HFF-Myc (cell line): ENCODE measurements around the gene ASB3.

Experiments used
- DNase-seq: peaks from one replicate; pipeline ENCODE4 v3.0.0-alpha.2; 2011; ENCODE audit warnings: low read depth; ENCODE audit errors: extremely low read depth
- H3K4me3 ChIP-seq: replicated peaks from 2 replicates; pipeline ENCODE4 v1.5.1; 2011; ENCODE audit warnings: low read depth, mild to moderate bottlenecking, control low read depth, low read length
- TF ChIP-seq, protein P1 (sequence below): IDR thresholded peaks from 2 replicates; pipeline ENCODE4 v1.5.1; 2012; ENCODE audit warnings: mild to moderate bottlenecking, low read depth, low read length, control low read depth; ENCODE audit errors: missing control alignments

The ASB3 gene

DNA sequence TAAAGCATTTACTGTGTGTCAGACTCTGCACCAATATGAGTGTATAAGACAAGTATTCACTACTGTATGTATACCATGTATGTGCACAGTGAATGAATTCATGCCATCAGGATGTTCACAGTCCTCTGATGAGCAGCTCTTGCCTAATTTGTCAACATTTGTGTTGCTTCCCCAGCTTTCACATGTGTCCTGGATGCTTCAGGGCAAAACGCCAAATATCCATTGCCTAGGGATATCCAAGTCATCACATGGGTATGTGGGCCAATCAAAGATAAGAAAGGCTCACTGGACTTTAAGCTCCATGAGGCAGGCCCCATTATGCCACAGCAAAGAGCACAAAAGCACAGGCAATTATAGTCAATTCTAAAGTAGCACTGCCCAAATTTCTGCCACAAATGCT lies 153.3 kb downstream of the ASB3 start:
- TF ChIP-seq, protein P1, sequence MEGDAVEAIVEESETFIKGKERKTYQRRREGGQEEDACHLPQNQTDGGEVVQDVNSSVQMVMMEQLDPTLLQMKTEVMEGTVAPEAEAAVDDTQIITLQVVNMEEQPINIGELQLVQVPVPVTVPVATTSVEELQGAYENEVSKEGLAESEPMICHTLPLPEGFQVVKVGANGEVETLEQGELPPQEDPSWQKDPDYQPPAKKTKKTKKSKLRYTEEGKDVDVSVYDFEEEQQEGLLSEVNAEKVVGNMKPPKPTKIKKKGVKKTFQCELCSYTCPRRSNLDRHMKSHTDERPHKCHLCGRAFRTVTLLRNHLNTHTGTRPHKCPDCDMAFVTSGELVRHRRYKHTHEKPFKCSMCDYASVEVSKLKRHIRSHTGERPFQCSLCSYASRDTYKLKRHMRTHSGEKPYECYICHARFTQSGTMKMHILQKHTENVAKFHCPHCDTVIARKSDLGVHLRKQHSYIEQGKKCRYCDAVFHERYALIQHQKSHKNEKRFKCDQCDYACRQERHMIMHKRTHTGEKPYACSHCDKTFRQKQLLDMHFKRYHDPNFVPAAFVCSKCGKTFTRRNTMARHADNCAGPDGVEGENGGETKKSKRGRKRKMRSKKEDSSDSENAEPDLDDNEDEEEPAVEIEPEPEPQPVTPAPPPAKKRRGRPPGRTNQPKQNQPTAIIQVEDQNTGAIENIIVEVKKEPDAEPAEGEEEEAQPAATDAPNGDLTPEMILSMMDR, result no peak
- DNase-seq, result peak; percentile 41
- H3K4me3 ChIP-seq, result no peak overlapping the region

DNA sequence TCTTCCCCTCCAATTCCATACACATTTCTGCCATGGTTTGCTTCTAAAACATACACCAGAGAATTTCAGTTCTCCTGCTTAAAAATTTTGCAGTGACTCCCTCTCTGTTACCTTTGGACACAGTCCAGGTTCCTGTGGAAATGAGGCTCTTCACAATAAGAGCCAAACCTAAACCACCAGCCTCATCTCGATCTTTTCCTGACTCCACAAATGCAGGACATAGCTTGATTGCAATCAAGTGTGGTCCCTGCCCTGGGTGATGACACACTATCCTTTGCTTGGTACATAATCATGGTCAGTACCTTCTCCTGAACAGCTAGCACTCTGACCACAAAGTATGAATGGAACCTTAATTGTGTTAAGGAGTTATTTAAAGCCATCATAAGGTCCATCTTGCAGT lies 154.0 kb downstream of the ASB3 start:
- DNase-seq, result no peak
- H3K4me3 ChIP-seq, result no peak overlapping the region
- TF ChIP-seq, protein P1, result no peak

DNA sequence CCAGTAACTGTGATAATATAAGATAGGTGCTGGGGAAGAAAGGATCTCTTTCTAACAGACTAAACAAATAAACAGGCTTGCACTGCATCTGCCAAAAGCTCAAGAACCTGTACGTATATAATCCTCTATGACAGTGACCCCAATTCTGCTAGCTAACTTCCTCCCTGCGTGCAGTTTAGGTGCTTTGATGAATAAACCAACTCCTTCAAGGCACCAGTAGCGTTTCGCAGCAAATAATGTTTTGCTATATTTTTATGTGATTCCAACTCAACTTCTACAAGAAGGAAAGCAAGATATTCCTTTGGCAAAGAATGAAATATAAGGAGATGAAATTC lies 154.7 kb downstream of the ASB3 start:
- DNase-seq, result no peak
- H3K4me3 ChIP-seq, result no peak overlapping the region
- TF ChIP-seq, protein P1, result no peak

DNA sequence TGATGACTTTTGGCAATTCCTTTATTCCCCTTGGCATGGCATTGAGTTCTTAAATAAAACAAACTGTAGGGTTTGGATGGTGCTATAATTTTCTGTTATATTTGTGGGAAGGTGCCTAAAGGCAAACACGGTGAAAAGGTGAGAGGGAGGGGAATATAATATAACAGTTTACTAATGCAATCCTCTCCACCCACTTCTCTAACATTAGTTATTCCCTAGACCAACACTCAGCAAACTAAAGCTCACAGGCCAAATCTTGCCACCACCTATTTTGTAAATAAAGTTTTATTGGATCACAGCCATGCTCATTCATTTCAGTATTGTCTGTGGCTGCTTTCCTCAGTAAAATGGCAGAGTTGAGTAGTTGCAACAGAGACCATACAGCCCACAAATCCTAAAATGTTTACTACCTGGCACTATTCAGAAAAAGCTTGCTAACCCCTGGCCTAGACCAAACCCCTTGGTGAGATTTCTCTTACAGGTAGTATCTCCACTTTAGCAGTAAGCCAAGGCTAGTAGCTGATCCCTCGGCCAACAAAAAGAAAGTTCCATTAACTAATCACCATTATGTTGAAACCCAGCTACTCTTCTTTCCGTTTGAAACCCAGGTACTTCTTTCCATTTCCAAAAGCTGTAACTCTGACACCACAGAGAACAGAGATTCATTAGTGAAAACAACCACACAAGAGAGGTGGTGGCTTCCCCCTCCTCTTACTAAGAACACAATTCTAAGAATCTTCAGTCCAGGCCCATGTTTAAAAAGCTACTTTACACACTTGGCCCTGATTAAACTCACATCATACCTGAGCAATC lies 155.2 kb downstream of the ASB3 start:
- TF ChIP-seq, protein P1, result no peak
- no peak for DNase-seq
- H3K4me3 ChIP-seq, result no peak overlapping the region

DNA sequence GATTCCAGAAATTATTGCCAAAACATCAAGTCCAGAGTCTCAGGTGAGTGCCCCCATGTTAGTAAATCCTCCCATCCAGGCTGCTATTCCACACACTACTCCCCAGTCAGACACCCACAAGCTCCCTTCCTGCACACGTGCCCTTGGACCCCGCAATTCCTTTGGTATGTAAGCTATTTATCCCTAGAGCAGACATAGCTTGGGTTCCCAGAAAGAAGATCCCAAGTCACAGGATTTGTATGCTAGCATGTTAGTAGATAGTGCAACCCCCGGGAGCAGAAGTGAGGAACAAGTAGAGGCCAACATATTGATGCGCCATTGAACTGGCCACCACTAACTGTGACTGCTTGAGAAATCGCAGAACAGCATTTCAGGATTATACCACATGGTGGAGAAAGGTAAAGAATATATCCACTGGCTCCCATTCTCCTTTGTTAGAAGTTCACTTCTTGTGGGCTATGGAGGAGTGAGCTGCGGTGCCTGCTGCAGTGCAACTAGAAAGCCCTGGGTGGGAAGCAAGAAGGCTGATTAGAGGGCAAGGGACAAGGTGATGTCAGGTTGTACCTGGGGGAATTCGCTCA lies 156.6 kb downstream of the ASB3 start:
- DNase-seq, result no peak
- H3K4me3 ChIP-seq, result no peak overlapping the region
- TF ChIP-seq, protein P1, result no peak

DNA sequence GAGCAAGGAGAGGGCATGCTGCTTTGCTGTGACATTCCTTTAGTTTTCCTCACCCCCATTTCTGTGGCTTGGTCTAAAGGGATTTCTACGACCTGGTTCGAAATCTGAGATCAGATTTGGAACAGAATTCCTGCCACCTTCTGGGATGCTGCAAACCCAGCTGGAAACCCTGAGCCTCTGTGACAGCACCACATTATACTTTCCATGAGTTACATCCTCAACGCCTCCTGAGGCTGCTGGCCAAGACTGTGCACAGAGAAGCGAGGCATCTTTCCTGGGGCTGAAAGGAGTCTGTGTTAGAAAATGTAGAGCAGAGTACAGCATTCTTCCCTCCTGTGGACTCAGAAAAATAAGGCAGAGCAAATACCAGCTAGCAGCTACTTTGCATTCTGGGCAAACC lies 157.3 kb downstream of the ASB3 start:
- no peak overlapping the region for H3K4me3 ChIP-seq
- TF ChIP-seq, protein P1, result no peak
- no peak for DNase-seq
